22Rv1 (cell line): Measurements from ENCODE around the gene TRDN.

ENCODE experiments used
- H3K27ac ChIP-seq: fragments of 450-650 bp; 2 replicates; pipeline ENCODE4 v1.5.1; 2017
- ZFX ChIP-seq: fragments of 450-650 bp; IDR thresholded peaks from 2 replicates; pipeline ENCODE4 v1.6.1; 2017; ENCODE audit warnings: antibody characterized with exemption, borderline replicate concordance
- TF ChIP-seq, protein P1 (sequence below): fragments of 450-650 bp; IDR thresholded peaks from 2 replicates; pipeline ENCODE4 v1.5.1; 2017; ENCODE audit warnings: mild to moderate bottlenecking

Gene TRDN

DNA sequence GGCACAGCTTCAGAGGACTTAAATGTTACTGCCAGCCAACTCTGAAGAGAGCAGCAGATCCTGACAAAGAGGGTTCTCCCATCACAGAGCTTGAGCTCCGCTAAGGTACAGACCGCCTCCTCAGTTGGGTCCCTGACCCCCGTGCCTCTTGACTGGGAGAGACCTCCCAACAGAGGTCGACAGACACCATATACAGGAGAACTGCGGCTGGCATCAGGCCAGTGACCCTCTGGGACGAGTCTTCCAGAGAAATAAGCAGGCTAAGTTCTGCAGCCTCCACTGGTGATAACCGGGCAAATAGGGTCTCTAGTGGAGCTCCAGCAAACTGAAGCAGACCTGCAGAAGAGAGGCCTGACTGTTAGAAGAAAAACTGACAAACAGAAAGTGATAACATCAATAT is 453.8 kb downstream of the TRDN start:
- no peak overlapping the region for H3K27ac ChIP-seq
- no peak for TF ChIP-seq ZFX
- TF ChIP-seq, protein P1, sequence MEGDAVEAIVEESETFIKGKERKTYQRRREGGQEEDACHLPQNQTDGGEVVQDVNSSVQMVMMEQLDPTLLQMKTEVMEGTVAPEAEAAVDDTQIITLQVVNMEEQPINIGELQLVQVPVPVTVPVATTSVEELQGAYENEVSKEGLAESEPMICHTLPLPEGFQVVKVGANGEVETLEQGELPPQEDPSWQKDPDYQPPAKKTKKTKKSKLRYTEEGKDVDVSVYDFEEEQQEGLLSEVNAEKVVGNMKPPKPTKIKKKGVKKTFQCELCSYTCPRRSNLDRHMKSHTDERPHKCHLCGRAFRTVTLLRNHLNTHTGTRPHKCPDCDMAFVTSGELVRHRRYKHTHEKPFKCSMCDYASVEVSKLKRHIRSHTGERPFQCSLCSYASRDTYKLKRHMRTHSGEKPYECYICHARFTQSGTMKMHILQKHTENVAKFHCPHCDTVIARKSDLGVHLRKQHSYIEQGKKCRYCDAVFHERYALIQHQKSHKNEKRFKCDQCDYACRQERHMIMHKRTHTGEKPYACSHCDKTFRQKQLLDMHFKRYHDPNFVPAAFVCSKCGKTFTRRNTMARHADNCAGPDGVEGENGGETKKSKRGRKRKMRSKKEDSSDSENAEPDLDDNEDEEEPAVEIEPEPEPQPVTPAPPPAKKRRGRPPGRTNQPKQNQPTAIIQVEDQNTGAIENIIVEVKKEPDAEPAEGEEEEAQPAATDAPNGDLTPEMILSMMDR, result no peak

DNA sequence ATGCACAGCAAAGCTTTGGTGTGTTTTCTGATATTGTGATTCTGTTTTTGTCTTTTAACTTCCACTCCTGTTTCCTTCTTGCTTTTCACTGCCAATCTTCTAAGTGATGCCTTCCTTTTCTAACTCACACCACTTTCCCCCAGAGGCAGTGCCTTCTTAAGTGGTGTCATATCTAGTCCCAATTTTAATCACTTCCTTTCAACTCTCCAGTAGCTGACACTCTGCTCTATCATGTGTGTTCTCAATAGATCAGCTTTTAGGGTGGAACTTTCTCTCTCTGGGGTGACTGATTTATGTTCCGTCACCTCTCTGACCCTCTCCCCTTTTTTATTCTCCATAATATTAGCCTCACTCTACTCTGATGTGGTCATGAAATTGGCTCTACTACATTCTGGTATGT is 460.0 kb downstream of the TRDN start:
- TF ChIP-seq, protein P1, result no peak
- no peak for TF ChIP-seq ZFX
- no peak overlapping the region for H3K27ac ChIP-seq

DNA sequence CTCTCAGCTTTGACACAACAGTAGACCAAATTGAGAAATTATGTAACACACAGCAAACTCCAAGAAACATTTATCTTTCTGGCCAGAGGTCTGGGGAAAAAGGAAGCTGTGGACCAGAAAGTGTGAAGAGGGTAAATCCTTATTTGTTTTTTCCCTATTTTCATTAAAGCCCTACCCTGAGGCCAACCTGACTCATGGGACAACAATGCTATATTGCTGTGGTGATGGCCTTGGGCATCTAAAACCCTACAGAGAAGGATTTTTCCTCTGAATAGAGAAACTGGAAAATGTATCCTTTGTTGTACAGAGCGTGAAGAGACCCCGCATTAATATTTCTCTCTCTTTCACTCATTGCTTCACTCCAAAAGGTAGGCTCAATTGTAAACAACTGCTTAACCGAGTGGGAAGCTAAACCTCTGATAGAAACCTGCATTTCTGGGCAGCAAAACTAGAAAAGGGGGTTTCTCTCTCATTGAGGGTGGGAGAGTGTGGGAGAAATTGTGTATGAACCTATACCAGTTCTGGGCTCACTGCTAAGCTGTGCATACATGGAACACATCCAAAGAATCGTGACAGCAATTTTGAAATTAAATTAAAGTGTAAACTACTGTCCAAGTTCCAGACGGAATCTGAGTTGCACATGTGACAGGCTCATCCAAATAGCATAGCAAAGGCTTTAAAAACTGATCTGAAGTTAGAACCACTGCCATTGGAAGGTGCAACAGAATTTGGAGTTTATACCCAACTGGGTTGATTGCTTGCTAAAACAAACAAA is 465.2 kb downstream of the TRDN start:
- H3K27ac ChIP-seq, result no peak overlapping the region
- no peak for TF ChIP-seq ZFX
- TF ChIP-seq, protein P1, result no peak

DNA sequence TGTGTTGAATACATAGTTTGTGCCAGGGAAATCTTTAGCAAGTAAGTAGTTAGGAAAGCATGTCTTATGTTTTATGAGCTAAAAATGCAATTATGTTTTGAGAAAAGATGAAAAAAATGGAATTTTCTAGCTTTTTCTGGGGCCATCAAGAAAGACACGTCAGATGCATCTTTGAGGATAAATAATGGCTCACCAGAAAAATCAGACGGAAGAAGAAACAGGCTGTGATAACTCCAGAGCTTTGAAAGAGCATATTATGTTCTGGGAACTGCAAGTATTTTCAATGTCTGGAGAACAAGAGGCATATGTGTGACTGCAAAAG is 467.0 kb downstream of the TRDN start:
- TF ChIP-seq, protein P1, result no peak
- no peak for TF ChIP-seq ZFX
- H3K27ac ChIP-seq, result no peak overlapping the region

DNA sequence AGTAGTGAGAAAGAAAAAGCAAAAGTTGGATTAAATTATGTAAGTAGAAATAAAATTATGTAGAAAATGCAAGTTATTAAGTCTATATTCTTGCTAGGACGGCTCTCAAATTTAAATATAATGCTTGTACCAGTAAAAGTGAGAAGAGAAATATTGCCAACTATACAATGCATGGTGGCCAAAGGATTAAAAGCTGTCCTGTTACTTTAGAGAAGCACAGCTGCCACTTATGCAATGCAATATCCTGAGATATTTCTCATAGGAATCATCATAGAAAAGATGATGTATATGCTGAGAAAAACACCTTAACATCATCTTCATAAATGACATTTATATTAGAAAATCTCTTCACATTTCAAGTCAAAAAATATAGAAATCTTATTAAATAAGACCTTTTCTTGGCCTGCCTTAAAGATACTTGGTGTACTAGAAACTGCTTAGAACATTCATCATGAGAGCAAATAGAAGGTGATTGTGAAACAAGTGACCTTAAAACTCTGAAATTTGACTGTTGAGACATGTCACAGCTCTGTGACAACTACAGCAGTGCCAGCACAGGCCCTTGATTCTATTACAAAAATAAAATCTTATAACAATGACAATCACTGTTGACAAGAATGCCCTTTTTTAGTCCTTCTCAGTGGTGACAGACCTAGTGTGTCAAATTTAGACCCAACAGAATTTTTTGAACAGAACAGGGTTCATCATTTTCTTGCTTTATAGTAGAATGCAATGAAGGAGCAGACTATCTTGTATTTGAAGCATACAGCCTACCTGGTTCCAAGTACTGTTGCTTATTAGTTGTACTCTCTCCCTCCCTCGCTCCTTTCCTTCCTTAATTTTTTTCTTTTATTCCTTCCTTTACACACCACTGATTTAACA is 467.6 kb downstream of the TRDN start:
- TF ChIP-seq, protein P1, result no peak
- no peak for TF ChIP-seq ZFX
- no peak overlapping the region for H3K27ac ChIP-seq

DNA sequence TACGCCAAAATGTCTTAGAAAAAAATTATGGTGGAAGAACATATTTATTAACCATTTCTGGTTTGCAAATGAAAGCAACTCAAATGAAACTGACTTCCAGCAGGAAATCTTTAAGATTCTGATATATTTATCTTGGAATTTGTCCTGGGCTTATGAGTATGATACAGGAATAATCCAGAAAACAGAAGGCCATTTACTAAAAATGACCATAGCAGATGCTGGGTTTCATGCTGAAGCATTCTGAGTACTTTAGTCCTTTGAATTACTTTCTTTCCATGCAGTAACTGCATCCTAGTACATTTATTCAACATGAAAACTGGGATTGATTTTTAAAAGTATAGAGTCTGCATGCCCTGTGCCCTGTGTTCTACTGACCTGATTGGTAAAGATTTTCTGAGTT is 468.3 kb downstream of the TRDN start:
- TF ChIP-seq, protein P1, result no peak
- no peak for TF ChIP-seq ZFX
- H3K27ac ChIP-seq, result no peak overlapping the region
